MM.1S (cell line): ENCODE results near the gene E4F1.

Experiments
- EZH2phosphoT487 ChIP-seq: fragments of 300-600 bp; sonication (generic); IDR thresholded peaks from 2 replicates; pipeline ENCODE4 v1.6.1; 2018; ENCODE audit warnings: antibody characterized with exemption, low read length
- TF ChIP-seq, protein P1 (sequence below): fragments of 300-600 bp; sonication (generic); IDR thresholded peaks from 2 replicates; pipeline ENCODE4 v1.5.1; 2016; ENCODE audit warnings: antibody characterized with exemption, low read length, mixed read lengths

DNA sequence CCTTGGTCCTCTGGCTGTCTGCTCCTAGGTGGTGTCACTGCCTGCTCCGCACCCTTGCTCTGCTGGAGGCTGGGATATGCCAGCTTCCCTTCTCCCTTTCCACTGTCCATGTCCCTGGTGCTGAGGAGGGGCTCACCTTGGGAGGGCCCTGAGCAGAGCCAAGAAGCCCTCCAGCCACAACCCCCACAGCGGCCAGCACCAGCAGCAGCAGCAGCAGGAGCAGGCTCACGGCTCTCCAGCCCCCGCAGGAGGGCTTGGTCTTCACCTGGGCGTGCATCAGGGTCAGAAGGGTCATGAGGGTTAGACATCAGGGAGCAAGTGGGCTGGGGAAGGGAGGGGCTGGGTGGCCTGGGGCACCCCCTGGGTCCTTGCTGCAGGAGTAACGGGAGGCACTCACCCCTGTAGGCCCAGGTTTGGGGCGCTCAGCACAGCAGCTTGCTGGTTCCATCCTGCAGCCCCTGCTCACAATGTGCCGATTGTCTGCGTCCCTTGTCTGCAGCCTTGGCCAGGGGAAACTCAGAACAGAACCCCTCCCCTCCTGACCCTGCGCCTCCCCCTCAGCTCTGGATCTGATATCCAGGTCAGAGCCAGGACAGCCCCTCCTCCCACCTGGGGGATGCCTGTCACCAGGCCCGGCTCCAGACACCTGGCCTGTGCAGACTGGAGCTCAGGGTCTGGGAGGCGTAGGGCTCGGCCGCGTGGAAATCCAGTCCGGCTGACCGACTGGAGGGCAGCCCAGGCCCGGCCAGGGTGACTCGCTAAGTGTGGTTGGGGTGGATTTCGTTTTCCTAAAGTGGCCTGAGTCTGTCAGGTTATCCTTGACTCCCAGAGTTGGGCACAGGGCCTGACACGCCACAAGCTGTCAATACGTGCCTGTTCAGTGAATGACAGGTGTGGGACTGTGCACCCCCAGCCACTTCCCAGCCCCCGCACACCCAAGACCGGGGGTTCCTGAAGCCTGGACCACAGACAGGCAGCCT lies 12.7 kb upstream of the E4F1 start, which contains the start of gene BRICD5:
- TF ChIP-seq, protein P1, sequence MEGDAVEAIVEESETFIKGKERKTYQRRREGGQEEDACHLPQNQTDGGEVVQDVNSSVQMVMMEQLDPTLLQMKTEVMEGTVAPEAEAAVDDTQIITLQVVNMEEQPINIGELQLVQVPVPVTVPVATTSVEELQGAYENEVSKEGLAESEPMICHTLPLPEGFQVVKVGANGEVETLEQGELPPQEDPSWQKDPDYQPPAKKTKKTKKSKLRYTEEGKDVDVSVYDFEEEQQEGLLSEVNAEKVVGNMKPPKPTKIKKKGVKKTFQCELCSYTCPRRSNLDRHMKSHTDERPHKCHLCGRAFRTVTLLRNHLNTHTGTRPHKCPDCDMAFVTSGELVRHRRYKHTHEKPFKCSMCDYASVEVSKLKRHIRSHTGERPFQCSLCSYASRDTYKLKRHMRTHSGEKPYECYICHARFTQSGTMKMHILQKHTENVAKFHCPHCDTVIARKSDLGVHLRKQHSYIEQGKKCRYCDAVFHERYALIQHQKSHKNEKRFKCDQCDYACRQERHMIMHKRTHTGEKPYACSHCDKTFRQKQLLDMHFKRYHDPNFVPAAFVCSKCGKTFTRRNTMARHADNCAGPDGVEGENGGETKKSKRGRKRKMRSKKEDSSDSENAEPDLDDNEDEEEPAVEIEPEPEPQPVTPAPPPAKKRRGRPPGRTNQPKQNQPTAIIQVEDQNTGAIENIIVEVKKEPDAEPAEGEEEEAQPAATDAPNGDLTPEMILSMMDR, result no peak
- TF ChIP-seq EZH2phosphoT487, result no peak
